ENCODE measurements around the gene MAN1B1. TPM values are rescaled to one million over a fixed set of nuclear protein-coding genes. Genes with fewer than 3 reads are reported as not detected.
"Not testable (repeated sequence)": the region's sequence is repeated elsewhere in the genome, so short reads cannot be mapped to it uniquely, and the experiment has no call there.

Gene MAN1B1
- total RNA-seq, 1 donor from 2014 or later, result 58.9 TPM

GRCh38 chr9:137116027-137116507, 29.3 kb downstream of the MAN1B1 start:
- no peak overlapping the region for H3K27ac Mint-ChIP-seq
- H3K27me3 Mint-ChIP-seq, result peaks cover 3% of the 10 kb centered on the region
- DNase-seq (ENCODE audit: extremely low spot score, unreplicated experiment), result no peak
- H3K36me3 Mint-ChIP-seq, result no peaks in the 10 kb centered on the region
- TF ChIP-seq CTCF (conservative IDR thresholded peaks at IDR 0.05), result no peak
- H3K4me3 Mint-ChIP-seq, result no peak overlapping the region
- H3K9me3 Mint-ChIP-seq, result no peaks in the 10 kb centered on the region
- peaks cover 6% of the 10 kb centered on the region for H3K4me1 Mint-ChIP-seq (ENCODE audit: unreplicated experiment)

- DNase-seq (ENCODE audit: extremely low spot score, unreplicated experiment), result no peak
- H3K9me3 Mint-ChIP-seq, result no peaks in the 10 kb centered on the region
- peak overlapping the region; percentile 62 for H3K4me3 Mint-ChIP-seq
- peaks cover 3% of the 10 kb centered on the region for H3K27me3 Mint-ChIP-seq
- no peaks in the 10 kb centered on the region for H3K36me3 Mint-ChIP-seq
- peak overlapping the region; percentile 57 for H3K27ac Mint-ChIP-seq
- H3K4me1 Mint-ChIP-seq (ENCODE audit: unreplicated experiment), result peaks cover 7% of the 10 kb centered on the region
- no peak for TF ChIP-seq CTCF (conservative IDR thresholded peaks at IDR 0.05)
Measured at GRCh38 chr9:137116728-137117127, 29.9 kb downstream of the MAN1B1 start.

GRCh38 chr9:137117269-137117731, 30.5 kb downstream of the MAN1B1 start:
- H3K4me1 Mint-ChIP-seq (ENCODE audit: unreplicated experiment), result peaks cover 12% of the 10 kb centered on the region
- peaks cover 3% of the 10 kb centered on the region for H3K27me3 Mint-ChIP-seq
- no peak overlapping the region for H3K4me3 Mint-ChIP-seq
- DNase-seq (ENCODE audit: extremely low spot score, unreplicated experiment), result no peak
- TF ChIP-seq CTCF (conservative IDR thresholded peaks at IDR 0.05), result no peak
- H3K36me3 Mint-ChIP-seq, result no peaks in the 10 kb centered on the region
- no peaks in the 10 kb centered on the region for H3K9me3 Mint-ChIP-seq
- no peak overlapping the region for H3K27ac Mint-ChIP-seq

DNA sequence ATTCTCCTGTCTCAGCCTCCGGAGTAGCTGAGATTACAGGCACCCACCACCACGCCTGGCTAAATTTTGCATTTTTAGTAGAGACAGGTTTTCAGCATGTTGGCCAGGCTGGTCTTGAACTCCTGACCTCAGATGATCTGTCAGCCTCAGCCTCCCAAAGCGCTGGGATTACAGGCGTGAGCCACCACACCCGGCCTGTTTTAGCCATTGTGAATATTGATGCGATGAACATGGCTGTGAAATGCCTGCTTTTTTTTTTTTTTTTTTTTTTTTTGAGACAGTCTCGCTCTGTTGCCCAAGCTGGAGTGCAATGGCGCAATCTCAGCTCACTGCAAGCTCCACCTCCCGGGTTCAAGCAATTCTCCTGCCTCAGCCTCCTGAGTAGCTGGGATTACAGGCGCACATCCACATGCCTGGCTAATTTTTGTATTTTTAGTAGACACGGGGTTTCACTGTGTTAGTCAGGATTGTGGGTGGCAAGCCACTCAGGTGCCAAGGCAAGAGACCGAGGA, 31.4 kb downstream of the MAN1B1 start:
- H3K36me3 Mint-ChIP-seq; H3K27me3 Mint-ChIP-seq; DNase-seq (ENCODE audit: extremely low spot score, unreplicated experiment); H3K9me3 Mint-ChIP-seq; H3K4me3 Mint-ChIP-seq; H3K27ac Mint-ChIP-seq: not testable (repeated sequence)
- peaks cover 16% of the 10 kb centered on the region for H3K4me1 Mint-ChIP-seq (ENCODE audit: unreplicated experiment)

GRCh38 chr9:137121927-137122795, 35.4 kb downstream of the MAN1B1 start:
- not testable (repeated sequence) for DNase-seq (ENCODE audit: extremely low spot score, unreplicated experiment); H3K36me3 Mint-ChIP-seq; H3K9me3 Mint-ChIP-seq; H3K27me3 Mint-ChIP-seq; H3K4me3 Mint-ChIP-seq; H3K27ac Mint-ChIP-seq
- peaks cover 16% of the 10 kb centered on the region for H3K4me1 Mint-ChIP-seq (ENCODE audit: unreplicated experiment)

GRCh38 chr9:137122796-137123467, 36.1 kb downstream of the MAN1B1 start:
- not testable (repeated sequence) for DNase-seq (ENCODE audit: extremely low spot score, unreplicated experiment); H3K4me3 Mint-ChIP-seq; H3K27ac Mint-ChIP-seq; H3K27me3 Mint-ChIP-seq; H3K36me3 Mint-ChIP-seq; H3K9me3 Mint-ChIP-seq
- peaks cover 21% of the 10 kb centered on the region for H3K4me1 Mint-ChIP-seq (ENCODE audit: unreplicated experiment)

GRCh38 chr9:137123468-137123837, 36.7 kb downstream of the MAN1B1 start:
- no peak overlapping the region for H3K27ac Mint-ChIP-seq
- no peaks in the 10 kb centered on the region for H3K9me3 Mint-ChIP-seq
- H3K4me3 Mint-ChIP-seq, result no peak overlapping the region
- TF ChIP-seq CTCF (conservative IDR thresholded peaks at IDR 0.05), result no peak
- peaks cover 26% of the 10 kb centered on the region for H3K4me1 Mint-ChIP-seq (ENCODE audit: unreplicated experiment)
- no peaks in the 10 kb centered on the region for H3K36me3 Mint-ChIP-seq
- no peaks in the 10 kb centered on the region for H3K27me3 Mint-ChIP-seq
- no peak for DNase-seq (ENCODE audit: extremely low spot score, unreplicated experiment)

DNA sequence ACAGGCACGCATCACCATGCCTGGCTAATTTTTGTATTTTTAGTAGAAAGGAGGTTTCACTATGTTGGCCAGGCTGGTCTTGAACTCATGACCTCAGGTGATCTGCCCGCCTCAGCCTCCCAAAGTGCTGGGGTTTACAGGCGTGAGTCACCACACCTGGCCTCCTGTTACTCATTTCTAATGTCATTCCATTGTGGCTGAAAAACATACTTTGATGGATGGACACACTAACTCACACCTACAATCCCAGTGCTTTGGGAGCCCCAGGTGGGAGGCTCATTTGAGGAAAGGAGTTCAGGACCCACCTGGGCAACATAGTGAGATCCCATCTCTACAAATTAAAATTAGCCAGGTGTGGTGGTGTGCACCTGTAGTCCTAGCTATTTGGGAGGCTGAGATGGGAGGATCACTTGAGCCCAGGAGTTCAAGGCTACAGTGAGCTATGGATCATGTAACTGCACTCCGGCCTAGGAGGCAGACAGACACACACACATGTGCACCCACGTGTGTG, 37.2 kb downstream of the MAN1B1 start:
- peaks cover 31% of the 10 kb centered on the region for H3K4me1 Mint-ChIP-seq (ENCODE audit: unreplicated experiment)
- H3K36me3 Mint-ChIP-seq; DNase-seq (ENCODE audit: extremely low spot score, unreplicated experiment): not testable (repeated sequence)

More for the DNA sequence above, 37.2 kb downstream of the MAN1B1 start:
- not testable (repeated sequence) for H3K9me3 Mint-ChIP-seq, H3K27ac Mint-ChIP-seq, H3K27me3 Mint-ChIP-seq, H3K4me3 Mint-ChIP-seq

Measured in type B pancreatic cell (in vitro differentiated cells).